Ishikawa (cell line): ENCODE measurements around the gene RNF115.

Experiments used
- CEBPB ChIP-seq: IDR thresholded peaks from 2 replicates; pipeline ENCODE4 v1.6.1; 2012
- CREB1 ChIP-seq: IDR thresholded peaks from 2 replicates; pipeline ENCODE4 v1.6.1; 2012; ENCODE audit warnings: low read depth
- EGR1 ChIP-seq: IDR thresholded peaks from 2 replicates; pipeline ENCODE4 v1.6.1; 2012
- EP300 ChIP-seq: IDR thresholded peaks from 2 replicates; pipeline ENCODE4 v1.6.1; 2012; ENCODE audit warnings: borderline replicate concordance
- FOXM1 ChIP-seq: IDR thresholded peaks from 2 replicates; pipeline ENCODE4 v1.6.1; 2012; ENCODE audit warnings: low read depth, borderline replicate concordance
- MAX ChIP-seq: IDR thresholded peaks from 2 replicates; pipeline ENCODE4 v1.6.1; 2012
- NFIC ChIP-seq: IDR thresholded peaks from 2 replicates; pipeline ENCODE4 v1.6.1; 2012
- RAD21 ChIP-seq: IDR thresholded peaks from 2 replicates; pipeline ENCODE4 v1.6.1; 2012; ENCODE audit warnings: low read depth
- REST ChIP-seq: IDR thresholded peaks from 2 replicates; pipeline ENCODE4 v1.6.1; 2012; ENCODE audit warnings: low read depth, mild to moderate bottlenecking
- TAF1 ChIP-seq: IDR thresholded peaks from 2 replicates; pipeline ENCODE4 v1.6.1; 2012; ENCODE audit warnings: low read depth, mild to moderate bottlenecking
- TCF12 ChIP-seq: IDR thresholded peaks from 2 replicates; pipeline ENCODE4 v1.6.1; 2012; ENCODE audit warnings: low read depth
- TEAD4 ChIP-seq: IDR thresholded peaks from 2 replicates; pipeline ENCODE4 v1.6.1; 2012
- USF1 ChIP-seq: IDR thresholded peaks from 2 replicates; pipeline ENCODE4 v1.6.1; 2012
- YY1 ChIP-seq: IDR thresholded peaks from 2 replicates; pipeline ENCODE4 v1.6.1; 2012; ENCODE audit warnings: low read depth
- ZBTB7A ChIP-seq: IDR thresholded peaks from 2 replicates; pipeline ENCODE4 v1.6.1; 2012; ENCODE audit warnings: low read depth

RNF115 gene

GRCh38 chr1:145706086-145706664 lies 117.7 kb downstream of the RNF115 start:
- TF ChIP-seq CEBPB (no peak), YY1 (no peak), EP300 (no peak), TEAD4 (no peak), REST (no peak), USF1 (no peak)

GRCh38 chr1:145705622-145706021 lies 118.3 kb downstream of the RNF115 start:
- TF ChIP-seq CREB1 (no peak), MAX (no peak)

GRCh38 chr1:145702826-145703225 lies 121.1 kb downstream of the RNF115 start:
- TF ChIP-seq YY1 (no peak), FOXM1 (no peak), MAX (no peak), TCF12 (no peak), CEBPB (no peak), TAF1 (no peak), ZBTB7A (no peak), RAD21 (no peak), TEAD4 (no peak), CREB1 (no peak), EGR1 (no peak), EP300 (no peak), USF1 (no peak), REST (no peak), NFIC (no peak)

GRCh38 chr1:145702052-145702451 lies 121.8 kb downstream of the RNF115 start:
- no peak for TF ChIP-seq YY1
- no peak for TF ChIP-seq FOXM1
- TF ChIP-seq ZBTB7A: no peak
- TF ChIP-seq CREB1: no peak
- TF ChIP-seq NFIC: no peak
- no peak for TF ChIP-seq USF1
- TF ChIP-seq RAD21: no peak

- TF ChIP-seq USF1: no peak
- TF ChIP-seq NFIC: no peak
- no peak for TF ChIP-seq ZBTB7A
- no peak for TF ChIP-seq EGR1
- TF ChIP-seq EP300: no peak
- no peak for TF ChIP-seq TCF12
- TF ChIP-seq FOXM1: no peak
- TF ChIP-seq TAF1: no peak
- TF ChIP-seq TEAD4: no peak
- no peak for TF ChIP-seq REST
- TF ChIP-seq YY1: no peak
- no peak for TF ChIP-seq MAX
- TF ChIP-seq RAD21: no peak
- no peak for TF ChIP-seq CEBPB
- no peak for TF ChIP-seq CREB1
Observed at GRCh38 chr1:145701306-145701862, 122.5 kb downstream of the RNF115 start.
